NCI-H146 (cell line): ENCODE results near the gene INO80.
A peak's percentile ranks its signal among the peaks of the same experiment; 100 is the strongest.

Experiments
- DNase-seq: peaks from one replicate; lab custom pipeline; 2025; lab: John Stamatoyannopoulos, UW

Gene INO80

GRCh38 chr15:40944510-40945296 is 171.4 kb downstream of the INO80 start:
- peak; percentile 49 for DNase-seq

GRCh38 chr15:40943764-40944365 is 172.2 kb downstream of the INO80 start:
- no peak for DNase-seq

GRCh38 chr15:40942878-40943277 is 173.2 kb downstream of the INO80 start:
- no peak for DNase-seq

- DNase-seq: no peak
Measured at GRCh38 chr15:40942337-40942854, 173.7 kb downstream of the INO80 start.

- peak; percentile 79 for DNase-seq
Measured at GRCh38 chr15:40941528-40942336, 174.3 kb downstream of the INO80 start.

- no peak for DNase-seq
Measured at GRCh38 chr15:40941068-40941527, 175.0 kb downstream of the INO80 start.

- no peak for DNase-seq
Measured at GRCh38 chr15:40940296-40940801, 175.7 kb downstream of the INO80 start.

GRCh38 chr15:40938536-40938870 is 177.6 kb downstream of the INO80 start:
- no peak for DNase-seq

- no peak for DNase-seq
Measured at GRCh38 chr15:40937762-40938535, 178.1 kb downstream of the INO80 start.

GRCh38 chr15:40936709-40937666 is 179.1 kb downstream of the INO80 start:
- no peak for DNase-seq

- no peak for DNase-seq
Measured at GRCh38 chr15:40936234-40936708, 179.8 kb downstream of the INO80 start.

GRCh38 chr15:40934457-40934856 is 181.6 kb downstream of the INO80 start:
- no peak for DNase-seq

GRCh38 chr15:40933517-40933902 is 182.6 kb downstream of the INO80 start:
- no peak for DNase-seq

GRCh38 chr15:40932649-40933516 is 183.2 kb downstream of the INO80 start:
- DNase-seq: peak; percentile 36

- no peak for DNase-seq
Measured at GRCh38 chr15:40932156-40932555, 183.9 kb downstream of the INO80 start.

GRCh38 chr15:40931300-40932142 is 184.6 kb downstream of the INO80 start:
- DNase-seq: no peak

GRCh38 chr15:40930430-40931299 is 185.4 kb downstream of the INO80 start:
- peak; percentile 67 for DNase-seq
